ENCODE data around the gene SRP19.

- no peak for TF ChIP-seq POLR2A (IDR thresholded peaks at IDR 0.05; ENCODE audit: low read depth, low read length)
- no peak for TF ChIP-seq CHD4 (IDR thresholded peaks at IDR 0.05)
- no peak for TF ChIP-seq CTCF (IDR thresholded peaks at IDR 0.05 in 2 of 3, conservative IDR thresholded peaks at IDR 0.05 in 1 of 3; ENCODE audit: control insufficient read depth in 2 of 3, extremely low read depth in 1 of 3, insufficient read depth in 1 of 3, low read depth in 3 of 3, low read length in 3 of 3)
- no peak for TF ChIP-seq CREM (IDR thresholded peaks at IDR 0.05; ENCODE audit: low read depth)
- TF ChIP-seq SREBF2 (IDR thresholded peaks at IDR 0.05; ENCODE audit: low read length) = no peak
Measured at GRCh38 chr5:112824197-112824596, 36.9 kb upstream of the SRP19 start.

Measured in GM12878 (cell line).